Mesendoderm (in vitro differentiated cells): ENCODE results near the gene KIAA0408. TPM values are rescaled to one million over a fixed set of nuclear protein-coding genes. Genes with fewer than 3 reads are reported as not detected.

Source experiments
- small RNA-seq: library from polyadenylated mRNA; stranded (forward); fragments of <200 nt; extraction: miRNeasy Mini kit (QIAGEN cat#:217004); gene quantifications from one replicate; pipeline ENCODE3, GENCODE V24; 2013; ENCODE audit not compliant: insufficient read depth

The KIAA0408 gene

Small RNAs within 50 kb of the gene (small RNA-seq; reads per million reads assigned to genes)
- not detected for gene KIAA0408
